Psoas muscle (tissue), 8 donors: ENCODE results near the gene NPEPL1. TPM values are rescaled to one million over a fixed set of nuclear protein-coding genes. Genes with fewer than 3 reads are reported as not detected.
"Not testable (repeated sequence)": the region's sequence is repeated elsewhere in the genome, so short reads cannot be mapped to it uniquely, and the experiment has no call there.

Experiments
- ATAC-seq, 4 donors: fragments of 200-7000 bp; cut with Tn5 transposase; one replicate each; pipeline ENCODE4 v1.9.1; 2020; ENCODE audit warnings: moderate library complexity in 3 of 4, mild to moderate bottlenecking in 2 of 4
- DNase-seq, 2 donors: peaks; one replicate each; pipeline ENCODE4 v3.0.0-alpha.2; 2020
- H3K27ac ChIP-seq: fragments of 200-600 bp; one replicate; pipeline ENCODE4 v1.8.0; 2022
- H3K27me3 ChIP-seq, 3 donors: fragments of 200-600 bp in 1 of 3; one replicate each; pipeline versions ENCODE4 v1.6.1 to v1.8.0; 2013 to 2022; ENCODE audit warnings: low read length in 2 of 3, mild to moderate bottlenecking in 2 of 3, moderate library complexity in 1 of 3; ENCODE audit not compliant: insufficient read depth in 3 of 3
- H3K36me3 ChIP-seq, 2 donors: fragments of 200-600 bp in 1 of 2; one replicate each; pipeline versions ENCODE4 v1.6.1 to v1.8.0; 2013 to 2022; ENCODE audit warnings: low read depth in 1 of 2, mild to moderate bottlenecking in 1 of 2, moderate library complexity in 1 of 2; ENCODE audit not compliant: insufficient read depth in 1 of 2
- H3K4me1 ChIP-seq: fragments of 200-600 bp; one replicate; pipeline ENCODE4 v1.8.0; 2022
- H3K4me3 ChIP-seq: fragments of 200-600 bp; one replicate; pipeline ENCODE4 v1.8.0; 2022; ENCODE audit warnings: mild to moderate bottlenecking
- H3K9me3 ChIP-seq: fragments of 200-600 bp; one replicate; pipeline ENCODE4 v1.8.0; 2022
- WGBS, 3 donors: extraction: QIAGEN DNeasy Blood & Tissue Kit; methylation state at CpG; one replicate each; pipeline versions ENCODE4 v1.1.6 to v1.1.7; 2013; 5-methylcytosine and 5-hydroxymethylcytosine counted together
- intact Hi-C, 2 donors: fragments of 100-400 bp; cut with DNase I; formaldehyde crosslinking; loops; one replicate each; pipeline versions ENCODE4 v1.11.0 to v1.14.2; 2022
- polyA plus RNA-seq, 3 donors: library from polyadenylated mRNA; stranded (reverse); fragments of 200-250 nt; gene quantifications; one replicate each; pipeline ENCODE4 v1.2.3, GENCODE V29; 2013
- total RNA-seq, 4 donors: library from RNA; stranded (reverse); fragmentation: NEBNext Ultra II Directional in 2 of 4; extraction: Animal tissue kit (Norgen Biotek cat#: 25700) in 2 of 4; gene quantifications; one replicate each; pipeline versions ENCODE4 v1.2.1 to v1.2.4, GENCODE V29; 2021 to 2023
- TF ChIP-seq, protein P1 (sequence below): fragments of 200-600 bp; IDR thresholded peaks from one replicate; pipeline ENCODE4 v1.8.0; 2022; ENCODE audit warnings: antibody characterized with exemption
- donor health status: healthy with polysubstance abuse.
- donor health status: DM: no; HTN: no; CAD: no; lungs with moderate emphysema.
- donor health status: Bipolar disorder and iron deficiency.
- donor health status: healthy.
- donor health status: DM: yes; HTN: yes; CAD: no.
- donor health status: DM: no; HTN: no; CAD: no.
- donor health status: DM: no; HTN: no; CAD: no.
- donor health status: DM: yes; HTN: yes; CAD: no.

NPEPL1 gene
- total and polyA plus RNA-seq, 7 donors = 18.4 to 52.3 (median 36.0) TPM

DNA sequence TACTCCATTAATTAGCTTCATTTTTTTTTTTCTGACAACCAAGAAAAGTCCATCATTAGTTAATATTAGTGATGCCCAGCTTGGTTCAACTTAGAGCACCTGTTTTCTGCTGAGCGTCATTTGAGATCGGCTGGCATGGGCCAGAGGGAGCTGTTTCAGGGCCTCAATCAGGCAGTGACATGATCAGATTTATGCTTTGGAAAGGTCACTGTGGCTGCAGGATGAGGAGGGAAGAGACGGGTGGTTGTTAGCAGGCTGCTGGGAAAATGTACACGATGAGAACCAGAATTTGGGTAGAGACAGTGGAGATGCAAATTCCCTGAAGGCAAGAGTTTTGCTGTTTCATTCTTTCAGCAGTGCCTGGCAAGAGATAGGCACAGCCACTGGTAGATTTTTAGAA lies 45.9 kb upstream of the NPEPL1 start:
- H3K27ac ChIP-seq = peak overlapping the region; percentile 43
- peaks cover 26% of the 10 kb centered on the region for H3K4me1 ChIP-seq
- H3K9me3 ChIP-seq = no peaks in the 10 kb centered on the region
- intact Hi-C loops = loop anchor here in 1 of 2 donors (5.0 kb wide), 2 partner anchors 191 to 206 kb away; partner anchors contain the start of genes GNAS and GNAS-AS1
- no peaks in the 10 kb centered on the region for H3K36me3 ChIP-seq
- peak in 2 of 4 donors; percentile 33 to 62 for ATAC-seq
- WGBS, 3 donors = 24 to 38% (median 29%) methylated on average over 4 of the region's 4 CpGs
- no peak for DNase-seq
- TF ChIP-seq, protein P1, sequence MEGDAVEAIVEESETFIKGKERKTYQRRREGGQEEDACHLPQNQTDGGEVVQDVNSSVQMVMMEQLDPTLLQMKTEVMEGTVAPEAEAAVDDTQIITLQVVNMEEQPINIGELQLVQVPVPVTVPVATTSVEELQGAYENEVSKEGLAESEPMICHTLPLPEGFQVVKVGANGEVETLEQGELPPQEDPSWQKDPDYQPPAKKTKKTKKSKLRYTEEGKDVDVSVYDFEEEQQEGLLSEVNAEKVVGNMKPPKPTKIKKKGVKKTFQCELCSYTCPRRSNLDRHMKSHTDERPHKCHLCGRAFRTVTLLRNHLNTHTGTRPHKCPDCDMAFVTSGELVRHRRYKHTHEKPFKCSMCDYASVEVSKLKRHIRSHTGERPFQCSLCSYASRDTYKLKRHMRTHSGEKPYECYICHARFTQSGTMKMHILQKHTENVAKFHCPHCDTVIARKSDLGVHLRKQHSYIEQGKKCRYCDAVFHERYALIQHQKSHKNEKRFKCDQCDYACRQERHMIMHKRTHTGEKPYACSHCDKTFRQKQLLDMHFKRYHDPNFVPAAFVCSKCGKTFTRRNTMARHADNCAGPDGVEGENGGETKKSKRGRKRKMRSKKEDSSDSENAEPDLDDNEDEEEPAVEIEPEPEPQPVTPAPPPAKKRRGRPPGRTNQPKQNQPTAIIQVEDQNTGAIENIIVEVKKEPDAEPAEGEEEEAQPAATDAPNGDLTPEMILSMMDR = no peak
- H3K27me3 ChIP-seq = no peaks in the 10 kb centered on the region
- H3K4me3 ChIP-seq = no peak overlapping the region

DNA sequence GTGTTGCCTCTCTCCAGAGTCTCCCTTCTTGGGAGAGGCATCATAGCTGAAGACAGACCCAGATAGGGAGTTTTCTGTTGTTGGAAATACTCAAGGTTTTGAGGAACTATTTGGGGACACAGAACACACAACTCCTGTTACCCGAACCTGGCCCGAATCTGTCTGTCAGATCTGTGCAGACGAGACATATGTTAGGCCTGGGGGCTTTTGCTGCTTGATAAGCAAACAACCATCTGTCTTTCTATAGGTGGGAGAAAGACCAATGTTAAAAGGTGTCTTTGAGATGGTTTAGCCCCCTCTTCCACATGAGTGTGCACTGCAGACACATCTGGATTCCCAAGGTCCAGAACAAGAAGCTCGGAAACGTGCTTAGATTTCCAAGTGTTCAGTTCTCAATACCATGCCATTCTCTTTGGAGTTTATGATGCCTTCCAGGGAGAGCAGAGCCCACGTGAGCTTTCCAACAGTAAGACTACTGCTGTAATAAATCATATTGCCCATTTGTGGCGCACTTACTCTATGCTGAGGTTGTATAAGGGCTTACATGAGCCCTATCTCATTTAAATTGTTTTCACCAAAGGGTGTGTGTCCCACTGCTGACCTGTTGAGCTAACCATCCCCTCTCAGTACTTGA lies 45.3 kb upstream of the NPEPL1 start:
- intact Hi-C loops = loop anchor here in 1 of 2 donors (5.0 kb wide), 2 partner anchors 190 to 205 kb away; partner anchors contain the start of genes GNAS and GNAS-AS1
- ATAC-seq = no peak
- no peaks in the 10 kb centered on the region for H3K9me3 ChIP-seq
- no peak for DNase-seq
- no peaks in the 10 kb centered on the region for H3K27me3 ChIP-seq
- WGBS, 3 donors = 67 to 88% (median 71%) methylated on average over 7 of the region's 7 CpGs
- TF ChIP-seq, protein P1 = no peak
- peak overlapping the region; percentile 43 for H3K27ac ChIP-seq
- H3K36me3 ChIP-seq = no peaks in the 10 kb centered on the region
- H3K4me3 ChIP-seq = no peak overlapping the region
- peaks cover 26% of the 10 kb centered on the region for H3K4me1 ChIP-seq

DNA sequence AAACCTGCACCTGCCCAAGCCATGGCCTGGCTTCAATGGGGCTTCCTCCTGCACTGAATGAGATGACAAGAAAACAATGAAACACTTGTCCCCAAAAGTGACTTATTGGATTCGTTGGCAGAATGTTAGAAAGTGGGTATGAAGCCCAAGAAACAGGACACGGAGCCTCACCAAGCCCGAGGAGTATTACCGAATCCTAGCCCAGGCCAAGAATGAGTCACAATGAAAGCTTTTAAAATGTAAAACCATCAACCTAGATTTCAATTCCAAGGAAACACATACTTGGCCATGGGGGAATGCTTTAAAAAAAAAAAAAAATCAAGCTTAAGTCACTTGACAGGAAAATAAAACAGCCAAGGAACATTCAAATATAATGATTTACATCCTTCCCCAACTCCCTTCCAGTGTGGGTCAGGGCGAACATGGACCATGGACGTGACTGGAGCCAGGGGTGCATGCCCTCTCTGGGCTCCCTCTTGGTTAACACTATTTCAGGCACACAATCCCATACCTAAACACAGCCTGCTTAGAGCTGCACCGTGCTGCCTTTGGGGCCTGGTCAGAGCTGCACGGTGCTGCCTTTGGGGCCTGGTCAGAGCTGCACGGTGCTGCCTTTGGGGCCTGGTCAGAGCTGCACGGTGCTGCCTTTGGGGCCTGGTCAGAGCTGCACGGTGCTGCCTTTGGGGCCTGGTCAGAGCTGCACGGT lies 44.7 kb upstream of the NPEPL1 start:
- Histone ChIP-seq H3K36me3 (no peaks in the 10 kb centered on the region), H3K9me3 (no peaks in the 10 kb centered on the region), H3K4me1 (peaks cover 32% of the 10 kb centered on the region), H3K4me3 (no peak overlapping the region), H3K27ac (peak overlapping the region; percentile 43), H3K27me3 (no peaks in the 10 kb centered on the region)
- WGBS, 3 donors = 64 to 71% (median 67%) methylated on average over 9 to 10 of the region's 12 CpGs
- intact Hi-C loops = loop anchor here in 1 of 2 donors (2.0 to 5.0 kb wide), 3 partner anchors 189 to 411 kb away; partner anchors contain the start of genes GNAS and GNAS-AS1
- ATAC-seq (no peak), DNase-seq (no peak)
- TF ChIP-seq, protein P1 = no peak

DNA sequence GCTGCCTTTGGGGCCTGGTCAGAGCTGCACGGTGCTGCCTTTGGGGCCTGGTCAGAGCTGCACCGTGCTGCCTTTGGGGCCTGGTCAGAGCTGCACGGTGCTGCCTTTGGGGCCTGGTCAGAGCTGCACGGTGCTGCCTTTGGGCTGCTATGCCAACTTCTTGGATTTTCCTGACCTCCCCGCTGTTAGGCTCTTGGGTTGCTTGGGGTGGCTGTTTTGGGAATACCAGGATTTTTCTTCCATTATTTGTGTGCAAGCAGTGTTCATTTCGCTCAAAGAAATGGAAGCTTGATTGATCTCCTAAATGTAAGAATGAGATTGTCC lies 44.1 kb upstream of the NPEPL1 start:
- not testable (repeated sequence) for H3K27me3 ChIP-seq, H3K9me3 ChIP-seq, H3K27ac ChIP-seq, DNase-seq, H3K4me3 ChIP-seq, ATAC-seq, H3K36me3 ChIP-seq
- 79 to 94% (median 83%) methylated on average over 6 of the region's 6 CpGs for WGBS, 3 donors
- intact Hi-C loops = loop anchor here in 1 of 2 donors (2.0 to 5.0 kb wide), 3 partner anchors 189 to 412 kb away; partner anchors contain the start of genes GNAS and GNAS-AS1
- H3K4me1 ChIP-seq = peaks cover 37% of the 10 kb centered on the region
